SK-N-MC (cell line): ENCODE measurements around the gene DNAAF5.

ENCODE experiments used
- EZH2 ChIP-seq: fragments of 200-600 bp; sonication (generic); IDR thresholded peaks from one replicate; pipeline ENCODE4 v1.6.1; 2017; ENCODE audit warnings: antibody characterized with exemption
- FOXP2 ChIP-seq: optimal IDR thresholded peaks from 2 replicates; pipeline ENCODE3; 2011; ENCODE audit warnings: mild to moderate bottlenecking, moderate library complexity; ENCODE audit not compliant: insufficient read depth; ENCODE audit errors: extremely low read length, control extremely low read depth
- POLR2AphosphoS5 ChIP-seq: IDR thresholded peaks from 2 replicates; pipeline ENCODE4 v1.6.1; 2012; ENCODE audit warnings: mild to moderate bottlenecking, low read depth, low read length, borderline replicate concordance

GRCh38 chr7:682810-683209 lies 43.7 kb upstream of the DNAAF5 start:
- TF ChIP-seq POLR2AphosphoS5 (no peak), EZH2 (no peak), FOXP2 (no peak)
